Brain pericyte (primary cell): ENCODE data around the gene TNPO1.

Experiments used
- DNase-seq: peaks from one replicate; pipeline ENCODE4 v3.0.0-alpha.2; 2012; ENCODE audit warnings: low read depth, low spot score

The TNPO1 gene

DNA sequence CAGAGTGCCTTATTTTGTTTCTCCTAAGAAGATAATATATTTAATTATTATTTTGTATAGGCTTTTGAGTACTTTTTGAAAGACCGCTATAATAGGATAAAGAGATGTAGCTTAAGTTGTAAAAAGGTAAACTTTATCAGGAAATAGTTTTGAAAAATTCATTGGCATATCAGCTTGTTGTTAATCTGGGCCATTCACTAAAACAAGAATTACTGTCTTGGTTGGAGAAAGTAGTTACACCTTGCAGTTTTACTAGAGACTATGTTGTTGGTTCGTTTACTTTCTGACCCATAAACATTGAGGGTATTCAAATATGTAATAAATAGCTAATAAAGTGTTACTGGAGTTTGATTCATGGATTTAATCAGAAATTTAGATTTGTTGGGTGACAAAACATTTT is 33.7 kb downstream of the TNPO1 start:
- no peak for DNase-seq

DNA sequence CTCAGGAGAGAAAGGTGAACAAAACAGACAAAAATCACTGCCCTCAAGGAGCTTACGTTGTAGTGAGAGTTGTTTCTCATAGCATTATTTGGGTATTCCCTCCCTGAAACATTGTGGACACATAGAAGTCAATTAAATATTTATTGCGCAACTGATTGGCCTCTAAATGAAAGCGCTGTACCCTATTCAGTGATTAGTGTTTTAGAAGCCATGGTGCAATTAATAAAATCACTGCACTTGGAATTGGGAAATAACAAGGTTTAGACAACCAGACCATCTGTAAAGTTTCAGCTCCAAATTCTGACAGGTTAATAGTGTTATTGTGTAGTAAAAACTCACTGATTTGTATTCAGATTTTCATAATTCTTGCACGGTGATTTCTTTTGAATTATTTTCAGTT is 35.9 kb downstream of the TNPO1 start:
- no peak for DNase-seq

DNA sequence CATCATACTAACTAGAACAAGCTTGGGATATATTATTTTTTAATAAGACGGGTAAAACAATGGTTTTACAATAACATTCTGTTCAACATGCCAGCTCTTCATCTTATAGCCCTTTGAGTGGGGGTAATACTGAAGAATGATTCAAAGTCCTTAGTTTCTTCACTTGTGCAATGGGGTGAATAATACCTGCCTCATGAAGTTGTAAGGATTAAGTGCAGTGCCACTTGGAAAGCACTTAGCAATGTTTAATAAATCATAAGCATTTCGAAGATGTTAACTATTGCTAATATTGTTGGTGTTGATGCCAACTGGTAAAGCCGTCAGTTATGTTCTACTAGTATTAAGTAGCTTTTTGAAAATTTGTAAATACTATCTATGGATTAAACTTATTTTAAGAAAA is 38.0 kb downstream of the TNPO1 start:
- no peak for DNase-seq

DNA sequence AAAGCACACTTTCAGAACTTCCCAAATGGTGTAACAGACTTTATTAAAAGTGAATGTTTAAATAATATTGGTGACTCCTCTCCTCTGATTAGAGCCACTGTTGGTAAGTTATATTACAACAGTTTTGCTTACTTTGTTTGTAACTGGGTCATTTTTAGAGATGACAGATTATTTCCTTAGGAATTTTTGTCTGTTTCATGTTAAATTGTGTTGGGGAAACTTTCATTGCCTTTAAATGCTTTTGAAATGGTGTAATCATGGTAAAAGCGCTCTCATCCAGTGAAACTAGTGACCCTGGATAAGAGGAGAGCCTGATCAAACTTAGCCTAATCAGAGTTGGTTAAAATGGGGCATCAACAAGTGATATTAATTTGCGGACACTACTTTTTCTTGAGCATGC is 39.4 kb downstream of the TNPO1 start:
- no peak for DNase-seq

DNA sequence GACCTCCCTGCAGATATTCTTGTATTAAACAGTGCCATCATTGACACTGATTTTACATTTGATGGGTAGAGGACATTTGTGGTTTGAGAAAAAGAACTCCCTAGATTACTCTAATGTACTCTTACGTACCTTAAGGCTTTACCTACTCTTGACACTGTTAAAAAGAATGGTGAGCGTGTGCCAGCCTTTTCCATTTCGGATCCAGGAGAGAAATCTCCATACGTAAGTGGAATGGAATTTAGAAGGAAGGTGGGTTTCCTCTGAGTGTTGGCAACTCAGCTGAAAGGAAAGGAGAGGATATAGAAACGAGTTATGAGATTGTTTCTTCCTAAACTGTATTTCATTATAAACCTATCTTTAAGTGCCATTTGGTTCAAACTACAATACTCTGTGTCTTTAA is 40.9 kb downstream of the TNPO1 start:
- no peak for DNase-seq

DNA sequence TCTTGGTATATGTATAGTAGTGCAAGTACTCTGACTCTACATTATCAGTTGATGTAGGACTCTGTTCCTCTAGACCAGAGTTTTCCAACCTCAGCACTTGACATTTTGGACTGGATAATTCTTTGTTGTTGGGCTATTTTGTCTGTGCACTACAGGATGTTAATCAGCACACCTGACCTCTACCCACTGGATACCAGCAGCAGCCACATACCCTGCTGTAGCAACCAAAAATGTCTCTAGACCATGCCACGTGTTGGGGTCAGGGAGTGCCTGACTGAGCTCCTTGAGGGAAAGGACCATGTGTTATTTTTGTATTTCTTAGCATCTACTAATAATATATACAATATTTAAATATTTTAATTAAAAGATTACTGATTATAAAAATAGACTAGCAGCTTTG is 42.7 kb downstream of the TNPO1 start:
- DNase-seq = no peak

DNA sequence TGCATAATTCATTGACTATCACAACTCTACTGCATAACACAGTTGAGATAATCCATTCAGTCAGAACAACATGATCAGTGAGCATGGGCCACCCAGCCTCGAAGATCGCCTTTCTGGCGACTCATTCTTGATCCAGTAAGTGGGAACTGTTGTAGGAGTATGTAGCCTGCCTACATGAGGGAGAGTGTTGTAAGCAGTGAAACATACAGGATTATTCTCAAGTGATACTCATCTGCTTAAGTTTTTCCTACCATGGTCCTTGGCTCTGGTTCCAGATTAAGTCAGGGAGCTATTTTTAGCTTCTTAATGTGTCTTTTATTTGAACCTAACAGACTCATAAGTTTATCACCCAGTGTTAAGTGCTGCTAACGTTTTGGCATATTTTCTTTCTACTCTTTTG is 44.0 kb downstream of the TNPO1 start:
- DNase-seq = no peak

DNA sequence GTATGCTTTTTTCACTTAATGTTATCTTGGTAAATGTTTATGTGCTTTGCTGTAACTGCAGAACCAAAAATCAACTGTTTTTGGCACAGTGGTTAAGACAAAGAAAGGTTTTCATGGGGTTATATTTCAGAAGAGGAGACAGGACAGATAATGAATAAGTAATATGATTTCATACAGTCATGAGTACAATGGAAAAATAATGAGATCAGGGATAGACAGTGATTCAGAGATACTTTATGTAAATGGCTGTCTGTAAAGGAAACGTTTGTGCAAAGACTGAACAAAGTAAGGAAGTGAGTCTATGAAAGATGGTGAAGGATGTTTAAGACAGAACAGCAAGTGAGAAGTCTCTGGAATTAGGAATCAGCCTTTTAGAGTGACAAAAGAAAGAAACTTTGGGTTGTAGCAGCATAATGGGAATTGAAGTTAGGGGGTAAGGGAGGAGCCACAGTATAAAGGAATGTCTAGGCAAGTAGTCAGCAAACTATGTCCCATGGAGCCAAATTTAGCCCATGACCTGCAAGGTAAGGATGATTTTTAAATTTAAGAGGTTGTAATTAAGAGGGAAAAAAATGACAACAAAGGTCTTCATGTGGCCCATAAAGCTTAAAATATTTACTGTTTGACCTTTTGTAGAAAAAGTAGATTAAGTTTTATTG is 55.0 kb downstream of the TNPO1 start:
- DNase-seq = no peak

DNA sequence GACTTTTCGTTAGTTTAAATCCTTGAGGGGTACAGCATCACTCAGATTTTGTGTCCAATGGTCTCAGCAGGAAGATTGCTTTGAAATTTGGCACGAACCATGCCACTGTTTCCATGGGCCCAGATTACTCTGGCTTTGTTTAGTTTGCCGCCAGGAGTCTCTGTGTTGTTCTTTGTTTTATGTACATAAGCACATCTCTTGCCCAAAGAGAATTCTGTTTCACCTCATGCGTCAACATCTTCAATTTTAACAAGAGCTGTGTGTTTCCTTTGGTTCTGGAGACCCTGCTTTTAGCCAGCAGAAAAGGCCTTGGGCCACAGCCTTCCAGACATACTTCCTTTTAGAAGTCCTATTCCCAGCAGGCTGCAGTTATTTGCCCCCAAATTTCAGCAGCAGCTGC is 62.4 kb downstream of the TNPO1 start:
- peak; percentile 33 for DNase-seq

DNA sequence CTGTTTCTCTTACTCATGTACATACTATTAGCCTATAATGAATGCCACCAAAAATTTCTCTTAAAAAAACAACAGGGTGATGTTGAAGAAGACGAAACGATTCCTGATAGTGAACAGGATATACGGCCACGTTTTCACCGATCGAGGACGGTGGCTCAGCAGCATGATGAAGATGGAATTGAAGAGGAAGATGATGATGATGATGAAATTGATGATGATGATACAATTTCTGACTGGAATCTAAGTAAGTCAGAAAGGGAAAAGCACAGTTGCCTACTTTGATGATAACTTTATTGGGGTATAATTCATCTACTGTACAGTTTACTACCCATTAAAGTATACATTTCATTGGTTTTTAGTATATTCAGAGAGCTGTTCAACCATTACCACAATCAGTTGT is 66.5 kb downstream of the TNPO1 start:
- no peak for DNase-seq

DNA sequence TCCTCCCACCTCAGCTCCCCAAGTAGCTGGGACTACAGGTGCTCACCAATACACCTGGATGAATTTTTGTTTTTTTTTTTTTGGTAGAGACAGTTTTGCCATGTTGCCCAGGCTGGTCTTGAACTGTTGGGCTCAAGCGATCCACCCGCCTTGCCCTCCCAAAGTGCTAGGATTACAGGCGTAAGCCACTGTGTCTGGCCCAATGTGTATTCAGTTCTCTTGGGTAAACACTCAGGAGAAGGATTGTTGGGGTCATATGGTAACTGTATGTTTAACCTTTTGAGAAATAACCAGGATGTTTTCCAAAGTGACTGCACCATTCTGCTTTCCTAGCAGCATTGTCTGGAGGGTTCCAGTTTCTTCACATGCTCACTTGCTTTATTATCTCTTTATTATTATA is 67.4 kb downstream of the TNPO1 start:
- DNase-seq = no peak

DNA sequence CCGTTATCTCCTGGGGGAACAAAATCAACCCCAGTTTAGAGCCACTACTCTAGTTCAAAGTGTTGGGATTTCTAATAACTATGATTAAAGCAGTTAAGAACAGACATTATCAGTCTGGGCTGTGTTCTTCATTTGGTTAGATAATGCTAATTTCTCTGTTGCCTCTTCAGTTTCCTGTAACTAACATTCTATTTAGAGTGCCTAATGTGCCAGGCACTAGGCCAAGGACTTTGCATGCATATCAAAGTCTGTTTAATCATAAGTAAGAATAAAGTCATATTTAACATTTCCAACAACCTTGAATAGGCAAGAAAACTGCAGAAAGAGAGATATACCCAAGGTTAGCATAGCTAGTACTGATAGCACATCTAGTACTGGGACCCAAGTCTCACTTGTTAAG is 68.4 kb downstream of the TNPO1 start:
- no peak for DNase-seq

DNA sequence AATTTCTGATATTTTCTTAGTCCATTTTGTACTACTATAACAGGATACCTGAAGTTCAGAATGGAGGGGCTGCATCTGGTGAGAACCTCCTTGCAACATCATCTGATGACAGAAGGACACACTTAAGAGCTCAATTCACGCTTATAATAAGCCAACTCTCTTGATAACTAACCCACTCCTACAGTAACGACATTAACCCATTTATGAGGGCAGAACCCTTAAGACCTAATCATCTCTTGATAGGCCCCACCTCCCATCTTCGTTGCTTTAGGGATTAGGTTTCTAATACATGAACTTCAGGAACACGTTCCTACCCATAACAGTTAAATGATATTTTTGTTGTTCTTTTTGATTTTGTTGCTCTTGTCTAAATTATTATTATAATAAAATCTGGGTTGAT is 69.4 kb downstream of the TNPO1 start:
- DNase-seq = no peak

DNA sequence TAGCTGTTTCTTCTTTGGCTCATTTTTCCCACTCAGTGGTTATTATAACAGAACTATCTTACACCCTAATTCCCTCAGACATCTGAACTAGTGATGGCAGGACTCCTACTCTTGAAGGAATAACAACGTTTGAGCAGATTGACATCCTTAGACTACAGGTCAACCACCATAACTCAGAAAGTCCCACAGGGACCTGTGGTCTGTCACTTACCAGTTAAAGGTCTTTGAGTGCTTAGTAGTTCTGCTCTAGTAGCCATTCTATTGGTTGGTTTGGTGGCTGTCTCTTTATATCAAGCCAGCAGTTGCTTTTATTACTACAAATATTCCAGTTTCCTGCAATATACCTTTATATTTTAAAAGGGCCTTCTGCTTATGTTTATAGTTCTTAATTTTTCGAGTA is 72.1 kb downstream of the TNPO1 start:
- DNase-seq = no peak

DNA sequence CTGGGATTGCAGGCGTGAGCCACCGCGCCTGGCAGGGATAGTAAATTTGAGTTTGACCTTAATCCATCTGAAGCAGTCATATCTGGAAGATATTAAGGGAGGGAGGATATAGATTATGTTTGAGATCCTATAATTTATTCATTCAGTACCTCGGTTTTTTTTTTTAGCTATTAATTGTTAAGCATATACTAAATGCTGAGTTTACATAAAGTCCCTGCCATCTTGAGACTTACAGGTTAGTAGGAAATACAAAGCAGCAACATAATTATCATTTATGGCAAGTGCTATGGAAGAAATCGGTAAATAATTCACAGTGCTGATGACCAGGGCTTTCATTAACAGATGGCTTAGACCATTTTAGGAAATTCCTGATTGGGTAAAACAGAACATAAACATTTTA is 72.9 kb downstream of the TNPO1 start:
- DNase-seq = no peak

DNA sequence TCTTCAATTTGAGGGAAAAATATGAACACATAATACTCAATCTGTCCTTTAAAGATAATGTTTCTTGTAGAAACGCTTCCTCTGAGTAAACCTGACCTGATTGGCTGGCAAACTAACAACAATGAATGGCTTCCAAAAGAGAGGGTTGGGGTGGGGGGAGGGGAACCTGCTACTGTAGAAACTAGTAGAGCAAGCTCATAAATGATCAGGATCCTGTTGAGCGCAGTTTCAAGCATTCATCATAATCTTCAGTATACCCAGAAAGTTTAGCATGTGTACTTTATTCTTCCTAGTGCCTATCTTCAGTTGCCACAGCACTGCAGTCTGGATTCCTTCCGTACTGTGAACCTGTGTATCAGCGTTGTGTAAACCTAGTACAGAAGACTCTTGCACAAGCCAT is 76.4 kb downstream of the TNPO1 start:
- no peak for DNase-seq

DNA sequence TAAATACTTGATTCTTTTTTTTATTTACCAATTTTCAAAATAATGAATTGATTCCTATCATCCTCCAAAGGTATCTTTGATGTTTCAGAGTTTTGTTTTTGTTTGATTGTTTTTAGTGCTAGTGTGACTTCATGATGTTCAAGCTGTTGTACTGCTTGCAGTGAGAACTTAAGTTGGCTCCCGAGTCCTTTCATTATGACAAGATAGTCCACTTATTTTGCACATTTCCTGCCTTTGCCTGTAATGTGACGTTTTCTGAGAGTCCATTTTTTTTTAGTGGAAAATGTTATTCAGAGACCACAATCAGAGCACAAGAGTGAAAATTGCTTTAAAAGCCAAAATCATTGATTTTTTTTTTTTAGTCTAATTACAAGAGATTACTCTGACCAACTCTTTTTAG is 79.3 kb downstream of the TNPO1 start:
- no peak for DNase-seq

DNA sequence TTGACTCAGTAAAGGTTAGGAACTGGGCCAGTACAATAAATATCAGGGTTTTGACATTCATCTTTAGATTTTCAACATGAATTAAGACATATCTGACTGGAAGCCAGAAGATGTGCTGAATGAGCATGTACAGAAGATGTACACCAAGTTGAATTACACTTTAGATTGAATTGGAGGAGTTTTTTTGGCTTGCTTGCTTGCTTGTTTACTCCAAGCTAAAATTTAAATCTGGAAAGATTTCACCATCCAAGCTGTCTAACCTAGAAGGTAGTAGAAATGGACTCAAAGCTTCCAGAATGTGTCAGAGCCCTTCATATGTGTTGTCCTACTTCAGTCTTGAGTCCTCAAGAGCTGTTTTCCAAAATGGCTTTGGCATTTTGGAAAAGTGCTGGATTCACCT is 90.3 kb downstream of the TNPO1 start:
- no peak for DNase-seq

DNA sequence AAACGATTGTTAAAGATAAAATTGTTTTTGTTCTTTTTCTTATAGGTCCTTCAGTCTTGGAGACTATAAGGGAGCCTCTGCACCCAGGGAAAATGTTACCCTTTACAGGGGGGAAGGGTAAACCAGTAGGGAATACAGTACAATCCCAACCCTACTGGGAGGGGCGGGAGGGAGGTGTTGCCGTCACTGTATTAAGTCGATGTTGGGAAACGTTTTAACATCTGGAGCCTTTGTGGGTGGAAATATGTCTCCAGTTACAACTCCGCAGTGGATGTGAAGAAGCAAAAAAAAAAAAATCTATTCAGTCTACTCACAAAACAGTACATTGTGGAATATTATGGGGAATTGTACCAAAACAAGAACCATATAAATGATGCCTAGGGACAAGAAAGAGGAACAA is 92.2 kb downstream of the TNPO1 start:
- no peak for DNase-seq

DNA sequence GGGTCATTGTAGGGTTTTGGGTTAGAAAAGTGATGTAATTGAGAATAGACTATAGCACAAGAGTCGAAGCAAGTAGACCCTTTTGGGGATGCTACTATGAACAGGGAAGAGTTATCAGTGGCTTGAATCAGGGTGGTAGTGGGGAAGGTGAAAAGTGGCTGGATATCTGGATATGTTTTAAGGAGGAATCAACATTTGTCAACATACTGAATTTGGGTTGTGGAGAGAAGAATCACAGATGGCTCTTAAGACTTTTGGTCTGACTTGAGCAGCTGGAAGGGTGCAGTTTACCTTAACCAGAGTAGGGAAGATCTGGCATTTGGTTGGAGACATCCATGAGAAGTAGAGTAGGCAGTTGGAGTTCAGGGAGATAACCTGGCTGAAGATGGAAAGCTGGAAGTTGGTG is 100.9 kb downstream of the TNPO1 start:
- no peak for DNase-seq

DNA sequence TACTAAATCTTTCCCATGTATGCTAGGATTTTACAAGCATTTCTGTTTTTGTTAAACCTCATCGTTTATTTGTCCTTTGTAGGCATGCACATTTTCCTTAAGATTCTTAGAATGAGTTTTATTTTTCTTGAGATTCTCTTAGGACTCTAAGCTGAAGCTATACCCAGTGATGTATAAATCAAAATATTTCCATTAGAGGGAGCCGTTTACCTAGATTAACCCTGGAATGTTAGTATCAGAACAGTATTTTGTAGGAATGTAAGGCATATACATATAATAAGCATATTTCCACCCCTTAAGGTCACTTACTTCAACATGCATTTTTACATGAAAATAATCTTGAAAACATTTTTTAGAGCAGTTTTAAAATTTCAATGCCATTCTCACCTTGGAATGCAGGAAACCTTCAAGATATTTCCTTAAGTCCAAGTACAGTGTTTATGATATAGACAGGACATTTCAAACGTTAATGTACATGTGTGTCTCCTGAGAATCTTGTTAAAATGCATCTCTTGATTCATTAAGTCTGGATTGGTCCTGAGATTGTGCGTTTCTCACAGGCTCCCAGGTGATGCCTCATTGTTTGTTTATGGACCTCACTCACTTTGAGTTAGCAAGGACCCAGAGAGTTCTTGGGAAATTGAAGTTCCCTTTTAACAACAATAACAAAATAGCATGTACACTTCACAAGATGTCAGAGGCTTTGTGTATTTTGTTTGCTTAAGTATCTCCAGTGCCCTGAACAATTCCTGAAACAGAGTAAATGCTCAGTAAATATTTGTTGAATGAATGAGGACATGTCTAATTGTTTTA is 104.4 kb downstream of the TNPO1 start:
- no peak for DNase-seq

DNA sequence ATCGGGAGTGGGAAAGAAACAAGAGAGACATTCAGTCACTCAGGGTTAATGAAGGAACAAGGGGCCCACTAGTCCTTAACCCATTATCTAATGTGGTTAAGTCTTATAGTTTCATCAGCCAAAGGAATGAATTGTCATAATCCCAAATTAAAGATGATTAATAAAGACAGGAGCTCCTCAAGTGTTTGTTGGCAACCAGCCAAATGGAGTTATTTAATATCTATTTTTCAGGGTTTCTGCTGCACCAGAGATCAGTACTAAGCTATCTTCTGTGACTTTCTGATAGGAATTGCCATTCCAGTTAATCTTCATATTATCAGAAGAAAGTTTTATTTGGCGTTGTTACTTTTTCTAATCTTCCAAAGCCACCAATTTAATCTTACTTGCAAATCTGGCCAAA is 105.4 kb downstream of the TNPO1 start:
- no peak for DNase-seq

DNA sequence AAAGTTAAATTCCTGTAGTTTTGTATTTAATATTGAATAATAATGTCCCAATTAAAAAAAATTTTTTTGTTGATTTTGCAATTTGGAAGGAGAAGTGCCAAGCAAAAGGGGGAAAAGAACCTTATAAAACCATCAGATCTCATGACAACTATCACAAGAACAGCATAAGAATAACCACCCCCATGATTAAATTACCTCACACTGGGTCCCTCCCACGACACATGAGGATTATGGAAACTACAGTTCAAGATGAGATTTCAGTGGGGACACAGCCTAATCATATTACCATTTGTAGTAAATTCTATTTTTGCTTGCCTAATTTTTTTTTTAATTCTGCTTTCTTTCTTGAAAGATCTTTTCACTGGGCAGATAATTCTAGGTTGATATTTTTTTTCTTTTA is 106.0 kb downstream of the TNPO1 start:
- DNase-seq = no peak
